Measurements from ENCODE around the gene GORASP1. TPM values are rescaled to one million over a fixed set of nuclear protein-coding genes. Genes with fewer than 3 reads are reported as not detected.

The GORASP1 gene
- total RNA-seq, result 10 to 100 TPM; 21.2 to 24.2 TPM

- peak; percentile 77 for ATAC-seq (replicated peaks)
- Mint-ChIP-seq H3K36me3 (ENCODE audit: low read depth) (peaks cover 7% of the 10 kb centered on the region), H3K4me1 (peaks cover 40% of the 10 kb centered on the region), H3K9me3 (no peaks in the 10 kb centered on the region), H3K27me3 (no peaks in the 10 kb centered on the region), H3K27ac (peak within 1 kb of the TSS; percentile 93), H3K4me3 (peak within 1 kb of the TSS; percentile 96)
These were observed at the start of gene GORASP1, which contains the start of gene TTC21A for GRCh38 chr3:39107388-39108199. TSS of gene GORASP1 (minus strand) at chr3:39107627. CDS start at chr3:39107541, 86 bp downstream. TSS of gene TTC21A (plus strand) at chr3:39107680. CDS start at chr3:39107838, 158 bp downstream.

GRCh38 chr3:39156421-39156820, 49.0 kb upstream of the GORASP1 start:
- no peaks in the 10 kb centered on the region for H3K27me3 Mint-ChIP-seq
- H3K27ac Mint-ChIP-seq, result peak overlapping the region; percentile 70
- no peak for ATAC-seq (replicated peaks)
- H3K4me1 Mint-ChIP-seq, result peaks cover 15% of the 10 kb centered on the region
- peaks cover 26% of the 10 kb centered on the region for H3K36me3 Mint-ChIP-seq (ENCODE audit: low read depth)
- H3K4me3 Mint-ChIP-seq, result peak overlapping the region; percentile 87
- no peaks in the 10 kb centered on the region for H3K9me3 Mint-ChIP-seq

GRCh38 chr3:39154280-39155021, 47.0 kb upstream of the GORASP1 start:
- H3K27me3 Mint-ChIP-seq, result no peaks in the 10 kb centered on the region
- H3K4me3 Mint-ChIP-seq, result peak overlapping the region; percentile 87
- peaks cover 28% of the 10 kb centered on the region for H3K4me1 Mint-ChIP-seq
- no peak for ATAC-seq (replicated peaks)
- peaks cover 45% of the 10 kb centered on the region for H3K36me3 Mint-ChIP-seq (ENCODE audit: low read depth)
- H3K27ac Mint-ChIP-seq, result peak overlapping the region; percentile 89
- H3K9me3 Mint-ChIP-seq, result no peaks in the 10 kb centered on the region

GRCh38 chr3:39153977-39154279, 46.5 kb upstream of the GORASP1 start:
- Mint-ChIP-seq H3K4me1 (peaks cover 33% of the 10 kb centered on the region), H3K36me3 (ENCODE audit: low read depth) (peaks cover 50% of the 10 kb centered on the region)
- no peak for ATAC-seq (replicated peaks)

GRCh38 chr3:39150803-39151631, 43.6 kb upstream of the GORASP1 start:
- H3K9me3 Mint-ChIP-seq, result no peaks in the 10 kb centered on the region
- peaks cover 57% of the 10 kb centered on the region for H3K4me1 Mint-ChIP-seq
- peak; percentile 18 for ATAC-seq (replicated peaks)
- no peaks in the 10 kb centered on the region for H3K27me3 Mint-ChIP-seq
- H3K27ac Mint-ChIP-seq, result peak overlapping the region; percentile 100
- peaks cover 80% of the 10 kb centered on the region for H3K36me3 Mint-ChIP-seq (ENCODE audit: low read depth)
- peak overlapping the region; percentile 98 for H3K4me3 Mint-ChIP-seq

More at GRCh38 chr3:39153977-39154279, 46.5 kb upstream of the GORASP1 start:
- Mint-ChIP-seq H3K9me3 (no peaks in the 10 kb centered on the region), H3K27ac (peak overlapping the region; percentile 89), H3K4me3 (peak overlapping the region; percentile 87), H3K27me3 (no peaks in the 10 kb centered on the region)

GRCh38 chr3:39150148-39150802, 42.8 kb upstream of the GORASP1 start:
- ATAC-seq (replicated peaks), result no peak
- Mint-ChIP-seq H3K36me3 (ENCODE audit: low read depth) (peaks cover 87% of the 10 kb centered on the region), H3K4me1 (peaks cover 56% of the 10 kb centered on the region), H3K27me3 (no peaks in the 10 kb centered on the region), H3K4me3 (peak overlapping the region; percentile 98), H3K27ac (peak overlapping the region; percentile 100), H3K9me3 (no peaks in the 10 kb centered on the region)

GRCh38 chr3:39149498-39150147, 42.2 kb upstream of the GORASP1 start:
- Mint-ChIP-seq H3K4me1 (peaks cover 59% of the 10 kb centered on the region), H3K36me3 (ENCODE audit: low read depth) (peaks cover 93% of the 10 kb centered on the region), H3K27me3 (no peaks in the 10 kb centered on the region), H3K9me3 (no peaks in the 10 kb centered on the region), H3K27ac (peak overlapping the region; percentile 100), H3K4me3 (peak overlapping the region; percentile 98)
- ATAC-seq (replicated peaks), result no peak

GRCh38 chr3:39149059-39149455, 41.6 kb upstream of the GORASP1 start:
- peaks cover 63% of the 10 kb centered on the region for H3K4me1 Mint-ChIP-seq
- no peaks in the 10 kb centered on the region for H3K27me3 Mint-ChIP-seq
- no peaks in the 10 kb centered on the region for H3K9me3 Mint-ChIP-seq
- H3K27ac Mint-ChIP-seq, result peak overlapping the region; percentile 100
- no peak for ATAC-seq (replicated peaks)
- peak overlapping the region; percentile 98 for H3K4me3 Mint-ChIP-seq
- H3K36me3 Mint-ChIP-seq (ENCODE audit: low read depth), result peaks cover 93% of the 10 kb centered on the region

GRCh38 chr3:39148435-39149058, 41.1 kb upstream of the GORASP1 start:
- ATAC-seq (replicated peaks), result no peak
- H3K27ac Mint-ChIP-seq, result peak overlapping the region; percentile 100
- H3K9me3 Mint-ChIP-seq, result no peaks in the 10 kb centered on the region
- H3K4me1 Mint-ChIP-seq, result peaks cover 64% of the 10 kb centered on the region
- peaks cover 93% of the 10 kb centered on the region for H3K36me3 Mint-ChIP-seq (ENCODE audit: low read depth)
- no peaks in the 10 kb centered on the region for H3K27me3 Mint-ChIP-seq
- peak overlapping the region; percentile 98 for H3K4me3 Mint-ChIP-seq

- Mint-ChIP-seq H3K9me3 (no peaks in the 10 kb centered on the region), H3K4me3 (peak overlapping the region; percentile 98), H3K27ac (peak overlapping the region; percentile 100), H3K36me3 (ENCODE audit: low read depth) (peaks cover 100% of the 10 kb centered on the region), H3K4me1 (peaks cover 67% of the 10 kb centered on the region), H3K27me3 (no peaks in the 10 kb centered on the region)
- ATAC-seq (replicated peaks), result no peak
These were observed 40.4 kb upstream of the GORASP1 start for GRCh38 chr3:39147711-39148434.

GRCh38 chr3:39146611-39147591, 39.5 kb upstream of the GORASP1 start:
- Mint-ChIP-seq H3K9me3 (no peaks in the 10 kb centered on the region), H3K4me3 (peak overlapping the region; percentile 98), H3K27ac (peak overlapping the region; percentile 100), H3K4me1 (peaks cover 66% of the 10 kb centered on the region), H3K27me3 (no peaks in the 10 kb centered on the region), H3K36me3 (ENCODE audit: low read depth) (peaks cover 100% of the 10 kb centered on the region)
- peak; percentile 58 for ATAC-seq (replicated peaks)

GRCh38 chr3:39146083-39146501, 38.7 kb upstream of the GORASP1 start:
- Mint-ChIP-seq H3K4me1 (peaks cover 72% of the 10 kb centered on the region), H3K27ac (peak overlapping the region; percentile 100), H3K4me3 (peak overlapping the region; percentile 98), H3K9me3 (no peaks in the 10 kb centered on the region), H3K36me3 (ENCODE audit: low read depth) (peaks cover 100% of the 10 kb centered on the region), H3K27me3 (no peaks in the 10 kb centered on the region)
- ATAC-seq (replicated peaks), result no peak

Measured in activated T-helper 17 cell treated with anti-CD3 and anti-CD28 coated beads, Interleukin-2, amount 50 U/mL, for 72 hours (primary cell).